DMS79 treated with DMSO at 0.1 percent for 48 hours (cell line): ENCODE measurements around the gene PSG4.
"Not testable (repeated sequence)": the region's sequence is repeated elsewhere in the genome, so short reads cannot be mapped to it uniquely, and the experiment has no call there.

Source experiments
- DNase-seq: peaks from one replicate; lab custom pipeline; 2025; lab: John Stamatoyannopoulos, UW

Gene PSG4

DNA sequence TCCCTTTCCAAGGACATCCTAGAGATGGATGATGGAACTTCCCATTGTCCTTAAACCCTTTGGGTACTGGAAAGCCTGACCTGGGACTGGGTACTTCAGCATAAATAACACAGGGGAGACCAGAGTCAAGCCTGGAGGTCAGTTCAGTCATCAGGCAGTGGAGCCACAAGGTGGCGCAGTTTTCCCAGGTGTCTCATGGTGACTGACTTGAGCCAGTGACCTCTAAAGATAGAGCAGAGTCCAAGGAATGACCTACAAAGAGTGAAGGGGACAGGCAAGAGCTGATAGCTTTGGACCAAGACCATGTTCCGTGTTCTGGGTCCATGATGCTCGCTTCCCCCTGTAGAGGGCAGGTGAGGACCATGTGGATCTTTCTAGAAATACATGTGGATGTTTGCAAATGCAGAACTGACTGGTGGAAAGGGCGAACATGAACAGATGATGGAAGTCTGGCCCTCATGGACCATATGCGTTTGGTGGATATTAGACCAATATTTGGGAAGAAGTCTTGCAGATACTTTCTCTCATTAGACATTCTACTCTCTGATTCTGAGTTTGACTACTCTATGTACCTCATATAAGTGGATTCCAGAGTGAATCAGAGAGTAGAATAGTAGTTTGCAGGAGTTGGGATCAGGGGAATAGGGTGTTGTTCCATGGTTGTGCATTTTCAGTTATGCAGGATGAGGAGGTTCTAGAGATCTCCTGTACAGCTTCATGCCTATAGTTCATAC, 6.6 kb downstream of the PSG4 start:
- not testable (repeated sequence) for DNase-seq

- not testable (repeated sequence) for DNase-seq
These were observed 7.6 kb downstream of the PSG4 start for GRCh38 chr19:43197666-43198397.

DNA sequence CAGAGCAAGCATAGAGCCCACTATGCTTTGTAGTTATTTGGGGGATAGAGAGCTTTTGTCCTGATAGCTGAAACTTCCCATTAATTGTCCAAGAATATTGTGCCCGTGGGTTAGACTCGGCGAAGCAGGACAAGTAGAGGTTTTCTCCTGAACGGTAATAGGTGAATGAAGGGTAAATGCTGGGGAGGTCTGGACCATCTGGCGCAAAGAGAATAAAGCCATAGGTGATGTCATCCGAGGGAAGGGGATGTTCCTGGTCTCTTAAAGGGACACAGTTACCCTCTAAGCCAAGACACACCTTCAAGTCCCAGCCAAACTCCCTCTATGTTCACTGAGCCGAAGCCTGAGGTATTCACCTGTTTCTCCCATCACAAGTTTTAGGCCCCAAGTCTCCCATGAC, 11.0 kb downstream of the PSG4 start:
- not testable (repeated sequence) for DNase-seq

DNA sequence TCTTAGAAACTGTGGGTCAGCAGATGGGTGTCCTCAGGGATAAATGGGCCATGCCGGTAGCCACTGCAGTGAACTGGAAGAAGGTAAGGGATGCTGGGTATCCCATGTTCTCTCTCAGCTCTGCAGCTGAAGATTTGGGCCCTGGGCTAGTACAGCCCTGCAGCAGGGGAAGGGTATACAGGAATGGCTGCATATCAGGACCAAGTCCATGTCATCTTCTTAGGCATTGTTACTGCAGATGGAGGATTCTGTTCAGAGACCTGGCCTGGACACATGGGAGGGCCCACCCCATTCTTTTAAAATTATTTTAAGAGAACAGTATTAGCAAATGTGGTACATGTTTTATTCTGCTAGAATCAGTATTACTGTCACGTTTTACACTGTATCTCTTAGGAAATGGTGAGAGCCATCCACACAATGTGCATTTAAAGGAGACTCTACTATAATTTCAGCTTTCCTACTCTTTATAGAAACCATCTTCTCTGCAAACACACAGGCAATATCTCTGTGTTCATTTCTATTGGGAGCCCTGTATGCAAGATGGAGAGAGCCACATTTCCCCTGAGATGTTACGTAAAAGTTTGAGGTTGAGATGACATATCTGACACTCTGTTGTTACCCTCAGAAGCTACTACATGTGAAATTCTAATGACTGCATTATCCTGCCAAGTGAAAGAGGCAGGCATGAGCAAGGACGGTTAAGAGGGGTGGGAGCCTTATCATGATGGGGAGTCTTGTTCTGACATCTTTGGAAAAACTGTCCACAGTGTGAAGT, 12.9 kb downstream of the PSG4 start:
- not testable (repeated sequence) for DNase-seq

GRCh38 chr19:43188092-43188491, 17.3 kb downstream of the PSG4 start:
- not testable (repeated sequence) for DNase-seq

- DNase-seq = not testable (repeated sequence)
These were observed 19.0 kb downstream of the PSG4 start, which contains the start of gene PSG5 for GRCh38 chr19:43186311-43186935. Gene PSG5, minus strand, starts transcription at chr19:43186536. Its CDS starts 131 bp downstream, at chr19:43186405.

GRCh38 chr19:43181869-43182771, 23.3 kb downstream of the PSG4 start:
- DNase-seq = not testable (repeated sequence)

GRCh38 chr19:43179569-43180147, 25.8 kb downstream of the PSG4 start:
- not testable (repeated sequence) for DNase-seq

DNA sequence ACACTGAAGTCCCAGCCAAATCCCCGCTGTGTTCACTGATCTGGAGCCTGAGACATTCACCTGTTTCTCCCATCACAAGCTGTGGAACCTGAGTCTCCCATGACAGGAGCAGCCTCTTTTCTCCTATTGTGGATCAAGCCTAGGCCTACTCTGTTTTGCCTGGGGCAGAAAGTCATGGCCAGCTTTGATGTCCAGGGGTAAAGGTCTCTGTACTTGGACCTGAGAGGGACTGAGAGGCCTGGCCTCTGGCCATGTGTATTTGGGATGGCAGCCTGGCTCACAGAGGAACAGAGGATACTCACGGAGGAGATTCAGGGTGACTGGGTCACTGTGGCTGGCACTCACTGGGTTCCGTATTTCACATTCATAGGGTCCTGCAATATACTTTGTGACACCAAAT, 26.9 kb downstream of the PSG4 start:
- not testable (repeated sequence) for DNase-seq

DNA sequence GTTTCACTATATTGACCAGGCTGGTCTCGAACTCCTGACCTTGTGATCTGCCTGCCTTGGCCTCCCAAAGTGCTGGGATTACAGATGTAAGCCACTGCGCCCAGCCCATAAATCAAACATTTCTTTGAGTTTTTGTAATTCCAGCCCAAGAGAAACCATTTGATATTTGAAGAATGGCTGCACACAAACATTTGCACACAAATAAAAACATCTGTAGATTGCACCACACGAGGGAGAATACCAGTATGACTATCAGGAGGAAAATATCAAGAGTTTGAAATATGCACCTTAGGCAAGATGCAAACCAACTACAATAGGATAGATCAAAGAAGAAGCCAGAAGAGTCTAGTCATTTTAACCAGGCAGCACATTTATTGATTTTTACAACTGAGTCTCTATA, 39.5 kb downstream of the PSG4 start:
- DNase-seq = not testable (repeated sequence)

GRCh38 chr19:43163135-43163534, 42.3 kb downstream of the PSG4 start:
- not testable (repeated sequence) for DNase-seq

DNA sequence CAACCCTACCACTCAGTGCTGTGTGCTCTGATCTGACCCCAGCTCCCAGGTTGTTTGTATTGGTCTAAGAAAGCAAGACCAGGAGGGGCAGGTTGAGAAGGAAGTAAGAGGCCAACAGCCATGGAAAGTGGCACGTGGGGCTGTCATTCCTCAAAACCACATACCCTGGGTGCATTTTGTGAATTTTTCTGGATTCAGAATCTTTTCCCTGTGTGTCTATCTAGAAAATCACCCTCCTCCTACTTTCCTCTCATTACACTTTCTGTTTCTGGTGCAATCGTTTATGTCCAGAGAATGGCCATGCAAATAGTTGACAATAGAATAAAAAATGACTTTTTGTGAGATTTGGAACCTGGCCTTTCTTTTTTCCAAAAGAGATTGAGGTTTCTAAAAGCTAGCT, 43.2 kb downstream of the PSG4 start:
- not testable (repeated sequence) for DNase-seq

DNA sequence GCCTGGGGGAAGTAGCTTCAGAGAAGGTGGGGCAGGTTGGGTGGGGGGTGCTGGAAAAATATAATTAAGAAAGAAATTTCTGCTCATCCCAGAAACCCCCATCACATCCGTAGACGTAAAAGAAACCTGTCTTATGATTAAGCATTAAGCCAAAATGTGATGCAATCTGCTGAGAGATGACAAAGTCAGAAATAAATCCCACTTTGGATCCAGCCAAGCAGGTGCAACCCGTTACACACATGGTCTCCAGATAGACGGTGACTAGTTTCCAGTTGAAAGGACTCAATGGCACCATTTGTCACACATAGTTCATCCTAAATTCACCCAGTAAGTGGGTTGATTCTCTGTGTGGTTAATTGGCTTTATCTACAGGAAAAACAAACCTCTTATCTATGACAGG, 53.2 kb downstream of the PSG4 start:
- DNase-seq = no peak

- DNase-seq = peak; percentile 5
These were observed 55.6 kb downstream of the PSG4 start for GRCh38 chr19:43149788-43150187.

DNA sequence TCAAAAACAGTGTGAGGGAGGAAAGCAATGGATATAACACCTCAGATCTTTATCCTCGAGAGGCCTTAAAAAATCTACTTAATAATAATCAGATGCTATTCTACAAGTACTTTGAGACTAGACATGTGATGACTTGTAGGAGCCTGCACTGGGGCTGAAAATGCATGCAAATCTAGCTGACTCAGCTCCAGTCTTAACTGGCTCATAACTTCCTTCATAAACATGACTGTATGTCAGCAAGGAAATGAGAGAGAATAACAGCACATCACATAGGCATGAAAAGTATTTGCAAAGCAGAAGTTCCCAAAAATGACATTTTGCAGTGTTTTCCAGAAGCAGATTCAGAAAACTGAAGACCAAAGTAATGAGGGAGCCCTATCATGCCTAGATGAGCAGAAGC, 57.2 kb downstream of the PSG4 start:
- no peak for DNase-seq
